NCI-H524 treated with DMSO at 0.1 percent for 48 hours (cell line): Measurements from ENCODE around the gene PLK2.

Source experiments
- DNase-seq: peaks from one replicate; lab custom pipeline; 2025; lab: John Stamatoyannopoulos, UW

The PLK2 gene

GRCh38 chr5:58450018-58450417 lies 9.9 kb downstream of the PLK2 start:
- DNase-seq: no peak

- no peak for DNase-seq
These were observed 12.7 kb downstream of the PLK2 start for GRCh38 chr5:58447226-58447625.

- no peak for DNase-seq
These were observed 13.9 kb downstream of the PLK2 start for GRCh38 chr5:58446024-58446423.

- no peak for DNase-seq
These were observed 15.1 kb downstream of the PLK2 start for GRCh38 chr5:58444805-58445204.

- no peak for DNase-seq
These were observed 18.9 kb downstream of the PLK2 start for GRCh38 chr5:58440901-58441460.

- no peak for DNase-seq
These were observed 20.7 kb downstream of the PLK2 start for GRCh38 chr5:58439094-58439644.

GRCh38 chr5:58437661-58438060 lies 22.2 kb downstream of the PLK2 start:
- DNase-seq: no peak

- DNase-seq: no peak
These were observed 28.1 kb downstream of the PLK2 start for GRCh38 chr5:58431832-58432231.

- no peak for DNase-seq
These were observed 47.0 kb downstream of the PLK2 start for GRCh38 chr5:58412932-58413331.

- no peak for DNase-seq
These were observed 47.8 kb downstream of the PLK2 start for GRCh38 chr5:58412081-58412480.

- no peak for DNase-seq
These were observed 48.5 kb downstream of the PLK2 start for GRCh38 chr5:58411372-58411771.

- DNase-seq: no peak
These were observed 49.4 kb downstream of the PLK2 start for GRCh38 chr5:58410441-58410840.

GRCh38 chr5:58407042-58407719 lies 52.7 kb downstream of the PLK2 start:
- no peak for DNase-seq

GRCh38 chr5:58406394-58406793 lies 53.5 kb downstream of the PLK2 start:
- DNase-seq: no peak

GRCh38 chr5:58405175-58405574 lies 54.7 kb downstream of the PLK2 start:
- no peak for DNase-seq

- DNase-seq: no peak
These were observed 55.2 kb downstream of the PLK2 start for GRCh38 chr5:58404734-58405133.
